IPS-18c (cell line): ENCODE results near the gene ABCA4.

Experiments
- H3K4me3 ChIP-seq: 2 replicates; pipeline ENCODE4 v1.7.0; 2013; ENCODE audit warnings: low read depth, mild to moderate bottlenecking, low read length, moderate library complexity; ENCODE audit not compliant: insufficient read depth
- H3K9me3 ChIP-seq: one replicate; pipeline ENCODE4 v1.6.1; 2013; ENCODE audit warnings: mild to moderate bottlenecking, low read length, moderate library complexity; ENCODE audit not compliant: control insufficient read depth, insufficient read depth

Gene ABCA4

DNA sequence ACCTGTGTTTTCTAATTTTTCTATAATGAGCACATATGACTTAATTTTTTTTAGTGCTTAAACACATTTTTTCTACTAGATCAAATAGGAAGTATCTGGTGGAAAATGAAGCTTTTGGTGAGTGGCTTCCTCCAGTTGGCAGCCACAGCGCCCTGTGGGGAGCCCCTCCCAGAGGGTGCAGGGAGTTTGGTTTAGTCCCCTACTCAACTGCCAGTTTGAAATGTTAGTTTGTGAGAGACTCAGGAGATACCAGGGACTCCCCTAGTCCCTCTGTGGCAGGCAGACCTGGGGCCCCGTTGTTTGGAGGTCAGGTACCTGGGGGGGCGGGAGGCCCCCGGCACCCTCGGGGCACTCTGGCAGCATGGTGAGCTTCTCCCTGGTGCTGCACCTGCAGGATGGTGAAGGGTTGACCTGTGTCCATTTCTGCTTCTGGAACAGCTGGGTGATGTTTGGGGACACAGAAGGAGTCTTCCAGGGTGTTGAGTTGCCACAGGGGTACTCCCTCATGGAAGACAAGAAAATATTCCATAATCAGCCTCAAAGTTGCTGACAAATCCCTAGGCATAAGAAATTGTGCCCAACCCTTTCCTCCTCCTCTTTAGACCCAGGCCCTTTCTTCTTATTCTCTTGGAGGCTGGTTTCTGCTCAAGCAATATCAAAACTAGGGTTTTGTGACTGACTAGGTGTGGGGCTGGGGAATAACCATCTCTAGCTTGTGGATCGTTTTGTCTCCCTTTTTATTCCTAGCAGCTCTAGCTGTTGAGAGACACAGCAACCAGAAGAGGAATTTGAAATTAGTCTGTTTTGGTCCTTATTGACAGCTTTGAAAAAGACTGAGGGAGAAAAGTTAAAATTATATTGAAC is 91.6 kb downstream of the ABCA4 start:
- Histone ChIP-seq H3K4me3 (no peak overlapping the region), H3K9me3 (no peaks in the 10 kb centered on the region)

DNA sequence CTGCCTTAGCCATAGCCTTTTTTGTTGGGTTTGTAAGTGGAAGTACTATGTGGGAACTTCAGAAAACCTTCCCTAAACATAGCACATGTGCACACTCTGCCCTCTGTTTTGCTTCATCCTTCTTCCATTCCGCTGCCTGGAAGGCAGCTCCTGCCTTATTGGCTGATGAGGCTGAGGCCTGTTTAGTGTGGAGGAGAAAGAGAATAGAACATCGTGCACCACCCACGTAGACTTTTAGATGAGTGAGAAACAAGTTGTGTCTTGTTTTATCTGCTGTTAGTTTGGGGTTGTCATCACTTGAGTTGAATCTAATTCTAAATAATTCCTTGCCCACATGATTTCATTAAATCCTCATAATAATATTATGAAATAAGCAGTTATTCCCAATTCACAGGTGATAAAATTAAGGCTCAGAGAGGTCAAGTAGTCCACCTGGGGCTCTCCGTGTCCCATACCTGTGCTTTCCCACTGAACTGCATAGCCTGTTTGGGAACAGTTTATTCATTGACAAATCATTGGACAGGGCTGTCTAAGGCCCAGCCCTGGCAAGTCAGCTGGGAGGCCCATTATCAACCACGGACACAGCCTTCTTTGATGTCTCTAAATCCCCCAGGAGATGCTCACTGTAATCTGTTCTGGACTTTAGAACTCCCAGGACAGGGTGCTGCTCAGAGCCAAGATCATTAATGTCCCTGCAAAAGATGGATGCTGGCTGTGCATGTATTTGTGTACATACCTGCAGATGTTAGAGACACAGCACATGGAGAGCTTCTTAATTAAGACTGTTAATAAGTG is 93.0 kb downstream of the ABCA4 start:
- Histone ChIP-seq H3K4me3 (no peak overlapping the region), H3K9me3 (no peaks in the 10 kb centered on the region)

DNA sequence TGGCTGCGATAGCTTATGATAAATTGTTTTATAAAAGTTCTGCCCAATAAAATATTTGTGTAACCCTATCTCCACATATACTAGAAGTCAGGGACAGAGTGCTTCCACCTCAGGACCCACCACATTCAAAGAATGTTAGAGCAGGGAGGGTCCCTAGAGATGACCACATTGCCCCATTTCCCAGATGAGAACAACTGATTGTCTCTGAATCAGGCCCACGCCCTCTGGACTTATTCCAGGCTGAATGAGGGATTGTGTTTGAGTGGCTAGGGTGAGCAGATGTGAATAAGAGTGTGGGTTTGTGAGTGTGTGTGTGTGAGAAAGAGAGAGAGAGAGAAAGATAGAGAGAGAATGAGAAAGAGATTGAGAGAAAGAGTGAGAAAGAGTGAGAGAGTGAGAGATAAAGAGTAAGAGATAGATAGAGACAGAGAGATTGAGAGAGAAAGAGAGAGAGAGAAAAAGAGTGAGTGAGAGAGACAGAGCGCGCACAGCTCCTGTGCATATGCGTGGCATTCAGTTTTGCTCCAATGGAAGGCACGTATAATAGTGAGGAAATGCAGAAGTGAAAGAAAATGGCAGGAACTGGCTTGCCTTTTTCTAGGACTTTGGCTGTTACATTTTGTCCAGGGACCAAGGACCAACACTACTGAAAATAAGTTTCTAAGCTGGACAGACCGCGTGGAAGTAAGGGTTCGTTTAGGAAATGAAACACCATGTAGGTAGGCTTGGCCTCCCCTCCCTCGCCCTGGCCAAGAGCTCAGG is 94.1 kb downstream of the ABCA4 start:
- no peaks in the 10 kb centered on the region for H3K9me3 ChIP-seq

DNA sequence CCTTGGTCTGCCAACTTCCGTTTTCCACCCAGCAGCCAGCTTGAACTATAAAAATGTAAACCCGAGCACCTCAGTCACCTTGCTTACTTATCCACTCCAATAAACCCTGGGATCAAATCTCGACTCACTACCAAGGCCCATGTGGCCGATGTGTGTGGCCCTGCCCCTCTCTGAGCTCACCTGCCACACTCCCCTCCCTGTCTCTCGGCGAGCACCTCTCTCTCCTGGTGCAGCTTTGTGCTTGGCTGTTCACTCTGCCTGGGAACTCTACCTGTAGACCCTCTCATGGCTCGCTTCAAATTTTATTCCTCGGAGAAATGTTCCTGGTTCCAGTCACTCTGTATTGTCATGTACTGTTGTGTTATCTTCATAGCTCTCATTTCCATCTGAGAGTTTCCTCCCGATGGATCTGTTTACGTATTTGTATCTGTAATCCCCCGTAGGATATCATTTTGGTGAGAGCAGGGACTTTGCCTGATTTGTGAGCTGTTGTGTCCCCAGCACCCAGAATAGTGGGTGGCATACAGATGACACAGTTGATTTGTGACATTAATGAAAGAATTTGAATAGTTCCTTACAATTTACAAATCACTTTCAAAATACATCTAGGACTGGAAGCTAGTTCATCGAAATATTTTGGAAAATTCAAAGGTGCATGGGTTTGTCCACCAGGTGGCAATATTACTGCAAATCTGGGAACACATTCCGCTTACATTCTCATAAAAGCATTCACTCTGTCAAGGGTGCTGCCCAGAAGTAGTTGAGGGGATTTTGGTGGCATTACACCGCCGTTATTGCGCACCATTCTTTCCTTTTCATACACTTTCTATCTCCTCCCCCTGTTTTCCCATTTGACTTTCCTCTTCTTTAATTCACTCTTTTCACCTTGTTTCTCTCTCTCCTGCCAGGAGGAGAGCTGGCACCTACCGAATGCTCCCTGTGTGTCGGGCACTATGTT is 95.3 kb downstream of the ABCA4 start:
- H3K4me3 ChIP-seq = no peak overlapping the region
- no peaks in the 10 kb centered on the region for H3K9me3 ChIP-seq

More for the DNA sequence above, 94.1 kb downstream of the ABCA4 start:
- H3K4me3 ChIP-seq = no peak overlapping the region

DNA sequence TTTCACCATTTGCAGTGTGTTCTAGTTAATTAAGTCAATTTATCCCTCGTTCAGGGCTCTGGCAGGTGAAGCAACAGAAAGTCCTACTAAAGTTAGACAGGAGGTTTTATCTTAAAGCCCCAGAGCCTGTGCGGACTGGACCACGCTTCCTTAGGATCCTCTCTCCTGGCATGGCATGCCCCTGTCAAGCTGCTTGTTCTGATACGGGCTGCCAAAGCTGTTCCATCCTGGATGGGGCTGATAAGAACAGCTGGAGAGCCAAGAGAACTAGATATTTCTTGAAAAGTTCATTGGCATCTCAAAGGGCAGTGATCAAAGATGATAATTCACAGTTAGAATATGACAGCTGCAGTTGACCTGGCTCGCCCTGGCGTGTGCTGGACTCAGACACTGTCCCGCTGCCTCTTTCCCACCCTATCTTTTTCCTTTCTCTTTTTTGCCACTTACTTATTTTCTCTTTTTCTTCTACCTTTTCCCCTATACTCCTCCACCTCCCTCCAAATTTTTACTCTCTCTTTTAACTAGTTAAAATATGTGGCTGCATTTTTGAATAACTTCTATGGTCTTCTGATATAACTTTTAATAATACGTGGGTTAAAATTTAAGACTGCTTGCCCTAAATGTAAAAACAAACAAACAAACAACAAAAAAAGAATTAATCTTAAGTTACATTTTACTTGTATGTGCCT is 96.7 kb downstream of the ABCA4 start:
- Histone ChIP-seq H3K9me3 (no peaks in the 10 kb centered on the region), H3K4me3 (no peak overlapping the region)

DNA sequence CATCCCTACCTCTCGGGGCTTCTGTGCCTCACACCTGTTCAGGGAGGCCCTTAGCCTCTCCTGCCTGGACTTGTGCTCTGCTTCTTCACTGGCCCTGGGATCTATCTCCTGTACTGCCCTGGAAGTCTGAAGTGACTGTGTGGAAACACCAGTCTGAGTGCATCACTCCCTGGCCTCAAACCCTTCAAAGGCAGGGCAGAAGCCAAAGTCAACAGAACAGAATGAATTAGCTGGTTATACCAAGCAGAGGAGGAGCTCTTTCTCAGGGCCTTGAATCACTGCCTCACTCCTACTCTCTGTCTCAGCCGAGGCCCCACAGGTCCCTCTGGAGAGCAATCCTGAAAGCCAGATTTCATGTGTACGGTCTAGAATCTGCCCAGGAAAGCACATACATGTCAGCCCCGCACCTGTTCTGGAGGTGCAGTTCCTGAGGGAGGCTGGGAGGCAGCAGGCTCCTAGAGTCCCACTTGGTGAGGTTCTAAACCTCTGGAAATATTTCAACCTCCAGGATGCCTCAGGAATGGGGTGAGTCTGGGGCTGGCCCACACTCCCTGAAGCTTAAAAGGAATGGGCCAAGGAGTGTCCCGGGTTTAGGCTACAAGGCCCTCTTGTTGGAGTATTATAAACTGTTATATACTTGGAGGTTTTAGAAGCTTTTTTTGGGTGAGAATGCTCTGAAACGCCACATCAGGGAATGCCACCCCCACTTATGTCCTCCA is 98.3 kb downstream of the ABCA4 start:
- no peak overlapping the region for H3K4me3 ChIP-seq
- H3K9me3 ChIP-seq = no peaks in the 10 kb centered on the region

DNA sequence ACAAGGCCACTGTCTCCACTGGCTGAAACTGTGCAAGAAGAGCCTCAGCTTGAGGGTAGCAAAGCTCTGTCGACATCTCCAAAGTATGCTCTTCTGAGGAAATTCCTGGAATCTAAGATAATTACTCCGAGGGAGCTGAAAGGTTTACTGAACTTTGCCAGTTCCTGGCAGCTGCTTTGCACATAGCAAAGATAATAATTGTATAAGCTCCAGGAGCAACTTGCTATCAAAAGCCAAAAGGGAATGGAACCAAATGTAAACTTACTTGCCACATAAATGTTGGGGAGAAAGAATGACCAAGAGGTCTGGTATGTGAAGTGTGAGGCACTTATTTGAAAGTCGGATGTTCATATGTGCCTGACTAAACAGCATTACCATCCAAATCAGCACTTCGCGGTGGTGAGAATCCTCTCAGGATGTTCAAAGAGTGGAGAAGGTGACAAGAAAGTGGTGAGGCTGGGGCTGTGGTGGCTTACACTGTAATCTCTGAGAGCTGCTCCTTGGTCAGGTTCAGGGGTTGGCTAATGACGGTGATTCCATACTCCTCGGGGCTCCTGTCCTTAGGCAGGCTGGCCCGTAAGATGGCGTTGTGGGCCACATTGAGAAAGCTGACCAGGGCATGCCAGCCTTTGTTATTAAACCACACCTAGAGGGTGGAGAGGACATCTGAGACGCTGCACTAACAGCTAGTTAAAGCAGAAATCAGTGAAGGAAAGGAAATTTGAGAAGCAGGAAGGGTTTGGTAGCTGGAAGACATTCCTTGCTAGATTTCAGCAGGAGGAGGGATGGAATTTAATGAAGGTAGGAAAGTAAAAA is 100.0 kb downstream of the ABCA4 start:
- Histone ChIP-seq H3K9me3 (no peaks in the 10 kb centered on the region), H3K4me3 (no peak overlapping the region)

DNA sequence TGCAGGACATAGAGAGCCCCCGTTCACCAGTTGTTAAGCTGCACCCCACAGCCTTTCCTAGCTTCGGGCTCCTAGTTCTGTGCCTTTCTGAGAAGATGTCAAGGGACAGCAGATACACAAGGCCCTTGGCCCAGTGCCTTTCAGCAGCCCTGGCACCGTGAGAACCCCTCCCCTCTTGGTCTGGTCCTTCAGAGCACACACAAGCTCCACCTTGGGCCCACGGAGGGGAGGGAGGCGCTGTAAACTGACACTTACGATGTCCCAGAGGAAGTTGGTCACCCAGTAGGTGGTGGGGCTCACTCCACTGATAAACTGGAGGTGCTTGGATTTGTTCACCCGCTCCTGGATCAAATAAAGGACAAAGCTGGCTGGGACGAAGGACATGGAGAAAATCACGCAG is 101.6 kb downstream of the ABCA4 start:
- H3K9me3 ChIP-seq = no peaks in the 10 kb centered on the region
- H3K4me3 ChIP-seq = no peak overlapping the region; the same call in 1 of the 2 replicates

DNA sequence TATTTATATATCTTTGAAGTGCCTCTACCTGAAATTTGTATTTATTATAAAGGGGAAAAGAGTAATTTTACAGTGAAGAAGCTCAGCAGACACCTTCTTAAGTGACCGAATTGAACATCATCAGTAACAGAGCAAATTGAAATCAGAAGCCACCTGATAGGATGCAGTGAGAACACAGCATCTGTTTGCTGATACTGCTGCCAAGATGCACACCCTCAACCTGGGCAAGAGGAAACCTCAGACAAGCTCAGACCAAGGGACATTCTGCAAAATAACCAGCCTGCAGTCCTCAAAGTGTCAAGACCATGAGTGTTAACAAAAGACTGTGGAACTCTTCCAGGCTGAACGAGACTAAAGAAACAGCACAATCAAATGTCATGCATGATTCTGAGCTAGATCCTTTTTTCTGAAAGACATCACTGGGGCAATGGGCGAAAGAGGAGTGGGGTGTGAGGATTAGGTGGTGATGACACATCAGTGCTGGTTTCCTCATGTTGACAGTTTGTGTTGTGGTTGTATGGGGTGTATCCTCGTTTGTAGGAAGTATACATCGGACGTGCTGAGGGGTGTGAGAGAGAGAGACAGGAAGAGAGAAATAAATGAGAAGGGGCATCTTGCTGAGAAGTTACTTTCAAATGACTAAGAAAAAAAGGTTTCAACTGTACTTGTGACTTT is 103.7 kb downstream of the ABCA4 start:
- no peak overlapping the region for H3K4me3 ChIP-seq
- H3K9me3 ChIP-seq = no peaks in the 10 kb centered on the region

DNA sequence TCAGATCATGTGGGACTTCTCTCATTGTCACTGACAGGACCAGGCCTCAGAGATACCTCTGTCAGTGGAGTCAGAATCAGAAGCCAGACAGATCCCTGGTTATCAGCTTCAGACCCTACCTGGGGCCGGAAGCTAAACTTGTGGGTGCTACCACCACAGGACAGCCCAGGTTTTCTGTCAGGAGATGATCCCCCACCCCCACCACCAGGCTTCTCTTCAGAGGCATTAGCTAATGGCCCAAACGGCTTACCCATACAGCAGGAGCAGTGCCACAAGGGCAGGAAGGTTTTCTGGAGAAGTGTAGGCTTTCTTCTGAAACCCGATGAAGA is 105.5 kb downstream of the ABCA4 start:
- Histone ChIP-seq H3K9me3 (no peaks in the 10 kb centered on the region), H3K4me3 (no peak overlapping the region)

DNA sequence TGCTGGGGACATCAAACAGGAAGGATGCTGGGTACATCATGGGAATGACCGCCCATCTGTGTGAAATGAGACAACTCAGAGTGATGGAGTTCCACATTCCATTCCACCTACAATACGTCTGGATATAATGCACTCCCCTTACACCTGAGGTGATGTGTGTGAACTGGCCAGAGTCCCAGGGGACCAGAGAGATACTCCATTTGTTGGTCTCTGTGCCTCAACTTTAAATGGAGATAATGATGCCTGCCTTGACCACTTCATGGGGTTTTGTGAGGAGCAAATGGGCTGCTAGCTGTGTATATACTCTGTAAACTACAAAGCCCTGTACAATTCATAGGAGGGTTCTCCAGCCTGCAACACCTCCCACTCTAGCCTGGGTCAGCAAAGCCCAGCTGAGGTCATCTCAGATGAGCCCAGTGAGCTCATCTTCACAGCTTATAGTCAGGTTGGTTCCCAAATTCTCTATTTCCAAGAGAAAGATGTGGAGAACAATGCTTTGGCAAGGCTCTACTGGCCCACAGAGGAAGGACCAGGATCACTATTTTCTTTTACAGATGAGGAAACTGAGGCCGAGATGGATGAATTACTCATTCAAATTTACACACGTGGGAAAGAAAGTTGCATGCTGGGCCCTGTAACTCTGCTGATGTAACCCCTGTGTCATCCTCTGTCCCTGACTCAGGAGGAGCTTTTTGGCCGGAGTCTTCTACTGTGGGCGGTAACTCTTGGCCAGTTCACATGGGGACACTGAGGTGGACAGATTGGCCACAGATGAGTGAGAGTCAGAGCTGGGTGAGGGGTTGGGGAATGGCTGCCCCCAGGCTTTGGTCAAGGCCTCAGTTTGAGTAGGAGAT is 106.1 kb downstream of the ABCA4 start:
- Histone ChIP-seq H3K9me3 (no peaks in the 10 kb centered on the region), H3K4me3 (no peak overlapping the region)

DNA sequence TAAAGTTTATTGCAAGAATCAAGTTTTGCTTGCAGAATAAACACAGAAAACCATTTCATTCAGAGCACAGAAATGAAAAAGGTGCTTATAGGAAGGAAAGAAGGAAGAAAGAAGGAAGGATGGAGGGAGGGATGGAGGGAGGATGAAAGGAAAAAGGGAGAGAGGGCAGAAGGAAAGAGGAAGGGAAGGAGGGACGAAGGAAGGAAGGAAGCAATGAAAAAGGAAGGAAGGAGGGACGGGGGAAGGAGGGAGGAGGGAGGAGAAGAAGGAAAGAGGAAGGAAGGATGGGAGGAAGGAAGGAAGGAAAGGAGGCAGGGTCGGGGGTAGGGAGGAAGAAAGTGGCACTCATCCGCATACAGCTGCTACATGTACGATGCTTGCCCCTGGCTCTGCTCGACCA is 106.9 kb downstream of the ABCA4 start:
- Histone ChIP-seq H3K4me3 (no peak overlapping the region), H3K9me3 (no peaks in the 10 kb centered on the region)

DNA sequence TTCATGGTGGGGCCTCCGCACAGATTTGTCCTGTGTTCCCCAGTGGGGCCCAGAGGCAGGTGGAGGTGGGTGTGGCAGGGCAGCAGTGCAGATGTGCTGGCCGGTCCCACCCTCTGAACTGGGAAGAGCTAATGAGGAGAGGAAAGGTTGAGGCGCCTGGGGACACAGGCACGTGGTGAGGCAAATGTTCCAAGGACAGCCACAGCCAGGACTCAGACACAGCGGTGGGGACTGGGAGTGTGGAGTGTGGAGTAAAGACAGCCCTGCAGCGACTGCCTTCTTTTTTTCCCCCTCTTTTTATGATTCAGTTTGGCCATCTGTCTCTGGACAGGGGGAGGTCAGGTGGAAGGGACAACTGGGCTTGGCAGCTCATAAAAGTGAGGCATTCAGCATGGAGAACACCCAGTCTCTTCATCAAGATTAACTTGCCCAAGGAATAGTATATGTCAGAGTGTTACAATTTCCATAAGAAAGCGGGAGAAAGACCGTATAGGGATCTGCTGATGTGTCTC is 107.5 kb downstream of the ABCA4 start:
- H3K9me3 ChIP-seq = no peaks in the 10 kb centered on the region

More for the DNA sequence above, 107.5 kb downstream of the ABCA4 start:
- no peak overlapping the region for H3K4me3 ChIP-seq
